Skin epidermis (tissue), 12 donors: ENCODE measurements around the gene GRIK4.

Experiments
- H3K27ac ChIP-seq, 21 experiments: fragments of 200-600 bp; sonication (generic) in 11 of 21; one replicate each; pipeline ENCODE4 v1.5.0; 2020; ENCODE audit warnings: mild to moderate bottlenecking in 3 of 21, inconsistent platforms in 2 of 21, moderate library complexity in 2 of 21
- H3K4me3 ChIP-seq, 7 experiments: fragments of 200-600 bp; sonication (generic) in 2 of 7; one replicate each; pipeline ENCODE4 v1.5.0; 2020; ENCODE audit warnings: inconsistent platforms in 2 of 7, mild to moderate bottlenecking in 2 of 7, moderate library complexity in 1 of 7

The GRIK4 gene

GRCh38 chr11:120811731-120812130 is 300.2 kb downstream of the GRIK4 start:
- Histone ChIP-seq H3K27ac (no peak overlapping the region), H3K4me3 (no peak overlapping the region)

GRCh38 chr11:120814531-120815318 is 303.2 kb downstream of the GRIK4 start:
- H3K27ac ChIP-seq: no peak overlapping the region

GRCh38 chr11:120815319-120816100 is 304.0 kb downstream of the GRIK4 start:
- H3K27ac ChIP-seq: no peak overlapping the region
- no peak overlapping the region for H3K4me3 ChIP-seq

More at GRCh38 chr11:120814531-120815318, 303.2 kb downstream of the GRIK4 start:
- no peak overlapping the region for H3K4me3 ChIP-seq

GRCh38 chr11:120816176-120816575 is 304.6 kb downstream of the GRIK4 start:
- H3K4me3 ChIP-seq: no peak overlapping the region
- no peak overlapping the region for H3K27ac ChIP-seq

GRCh38 chr11:120816711-120817110 is 305.2 kb downstream of the GRIK4 start:
- Histone ChIP-seq H3K27ac (no peak overlapping the region), H3K4me3 (no peak overlapping the region)

- H3K4me3 ChIP-seq: no peak overlapping the region
- no peak overlapping the region for H3K27ac ChIP-seq
Measured at GRCh38 chr11:120817158-120817557, 305.6 kb downstream of the GRIK4 start.

GRCh38 chr11:120818097-120818496 is 306.5 kb downstream of the GRIK4 start:
- Histone ChIP-seq H3K4me3 (no peak overlapping the region), H3K27ac (no peak overlapping the region)

GRCh38 chr11:120819003-120819402 is 307.5 kb downstream of the GRIK4 start:
- Histone ChIP-seq H3K27ac (no peak overlapping the region), H3K4me3 (no peak overlapping the region)

- H3K27ac ChIP-seq: no peak overlapping the region
- no peak overlapping the region for H3K4me3 ChIP-seq
Measured at GRCh38 chr11:120819437-120820365, 308.2 kb downstream of the GRIK4 start.

GRCh38 chr11:120823159-120823558 is 311.6 kb downstream of the GRIK4 start:
- Histone ChIP-seq H3K27ac (no peak overlapping the region), H3K4me3 (no peak overlapping the region)

- Histone ChIP-seq H3K4me3 (no peak overlapping the region), H3K27ac (no peak overlapping the region)
Measured at GRCh38 chr11:120824242-120824641, 312.7 kb downstream of the GRIK4 start.

GRCh38 chr11:120827198-120827597 is 315.6 kb downstream of the GRIK4 start:
- H3K27ac ChIP-seq: no peak overlapping the region

GRCh38 chr11:120827820-120828219 is 316.3 kb downstream of the GRIK4 start:
- no peak overlapping the region for H3K27ac ChIP-seq

More at GRCh38 chr11:120827198-120827597, 315.6 kb downstream of the GRIK4 start:
- H3K4me3 ChIP-seq: no peak overlapping the region

GRCh38 chr11:120828847-120829246 is 317.3 kb downstream of the GRIK4 start:
- Histone ChIP-seq H3K4me3 (no peak overlapping the region), H3K27ac (no peak overlapping the region)

More at GRCh38 chr11:120827820-120828219, 316.3 kb downstream of the GRIK4 start:
- no peak overlapping the region for H3K4me3 ChIP-seq

- H3K27ac ChIP-seq: no peak overlapping the region
- no peak overlapping the region for H3K4me3 ChIP-seq
Measured at GRCh38 chr11:120830085-120830620, 318.6 kb downstream of the GRIK4 start.

GRCh38 chr11:120832481-120833238 is 321.1 kb downstream of the GRIK4 start:
- Histone ChIP-seq H3K4me3 (no peak overlapping the region), H3K27ac (no peak overlapping the region)

GRCh38 chr11:120834686-120835210 is 323.2 kb downstream of the GRIK4 start:
- Histone ChIP-seq H3K4me3 (no peak overlapping the region), H3K27ac (no peak overlapping the region)

GRCh38 chr11:120835601-120836228 is 324.2 kb downstream of the GRIK4 start:
- no peak overlapping the region for H3K27ac ChIP-seq
- H3K4me3 ChIP-seq: no peak overlapping the region
